Endothelial cell of umbilical vein (primary cell): ENCODE data around the gene RNF150. TPM values are rescaled to one million over a fixed set of nuclear protein-coding genes. Genes with fewer than 3 reads are reported as not detected.

Experiments
- BruUV-seq: library from RNA; stranded (reverse); fragments of 400-500 nt; replicated peaks from 2 replicates; lab custom pipeline; 2021; lab: Mats Ljungman, UMichigan
- CTCF ChIA-PET: fragments of 300-600, 350-600 bp; sonication (Branson Sonifier 250); formaldehyde crosslinking; loops from one replicate; lab custom pipeline; 2021; ENCODE audit warnings: antibody characterized with exemption, inconsistent platforms; lab: Charles Lee
- POLR2A ChIA-PET: fragments of 300-600, 350-600 bp; sonication (Branson Sonifier 250); formaldehyde crosslinking; loops from one replicate; lab custom pipeline; 2021; ENCODE audit warnings: antibody characterized with exemption, inconsistent platforms; lab: Charles Lee
- DNase-seq: peaks from one replicate; pipeline ENCODE4 v3.0.0-alpha.2; 2011; ENCODE audit warnings: low read depth, low spot score
- FAIRE-seq: peaks from 2 replicates; lab custom pipeline; 2011; peaks lifted over from hg19 to GRCh38; lab: Jason Lieb, UNC
- H2AFZ ChIP-seq: 2 replicates; pipeline ENCODE4 v1.6.0; 2012; ENCODE audit warnings: low read depth, low read length, control low read depth, inconsistent platforms
- H3K27ac ChIP-seq: 2 replicates; pipeline ENCODE4 v1.5.1; 2011; ENCODE audit warnings: low read depth, mild to moderate bottlenecking, control low read depth, low read length, moderate library complexity; ENCODE audit not compliant: insufficient read depth
- H3K27me3 ChIP-seq, 2 experiments: 2 replicates each; pipeline versions ENCODE4 v1.6.0 to v1.6.1; 2011; ENCODE audit warnings: low read length in 2 of 2, mixed read lengths in 1 of 2; ENCODE audit not compliant: control insufficient read depth in 2 of 2, insufficient read depth in 2 of 2
- H3K36me3 ChIP-seq, 2 experiments: 2 replicates in 1 of 2; 3 replicates in 1 of 2; pipeline ENCODE4 v1.5.1; 2011; ENCODE audit warnings: low read length in 2 of 2, mild to moderate bottlenecking in 1 of 2, moderate library complexity in 1 of 2; ENCODE audit not compliant: control insufficient read depth in 2 of 2, insufficient read depth in 2 of 2; ENCODE audit errors: extremely low read depth in 1 of 2
- H3K4me1 ChIP-seq: 3 replicates; pipeline ENCODE4 v1.5.1; 2011; ENCODE audit warnings: mild to moderate bottlenecking, low read length; ENCODE audit not compliant: control insufficient read depth, insufficient read depth; ENCODE audit errors: extremely low read depth
- H3K4me2 ChIP-seq: 2 replicates; pipeline ENCODE4 v1.6.1; 2011; ENCODE audit warnings: low read length, control low read depth, mixed read lengths; ENCODE audit not compliant: insufficient read depth
- H3K4me3 ChIP-seq, 3 experiments: fragments of 200-600 bp in 1 of 3; sonication (generic), shearing (Covaris generic) in 1 of 3; replicated peaks in 1 of 3; 2 replicates each; pipeline ENCODE4 v1.5.1; 2011 to 2016; ENCODE audit warnings: control low read depth in 3 of 3, low read length in 3 of 3, mild to moderate bottlenecking in 2 of 3, inconsistent platforms in 1 of 3, low read depth in 1 of 3, moderate library complexity in 1 of 3; ENCODE audit not compliant: insufficient read depth in 1 of 3
- H3K79me2 ChIP-seq: 2 replicates; pipeline ENCODE4 v1.6.0; 2012; ENCODE audit warnings: low read length, inconsistent platforms; ENCODE audit not compliant: control insufficient read depth, insufficient read depth
- H3K9ac ChIP-seq: replicated peaks from 2 replicates; pipeline ENCODE3; 2011; ENCODE audit warnings: low read length, control low read depth; ENCODE audit not compliant: insufficient read depth; ENCODE audit errors: extremely low read depth
- H3K9me1 ChIP-seq: replicated peaks from 3 replicates; pipeline ENCODE4 v1.6.0; 2011; ENCODE audit warnings: mild to moderate bottlenecking, low read length; ENCODE audit not compliant: control insufficient read depth, insufficient read depth; ENCODE audit errors: extremely low read depth
- H3K9me3 ChIP-seq: replicated peaks from 2 replicates; pipeline ENCODE4 v1.5.1; 2012; ENCODE audit warnings: low read length, inconsistent platforms; ENCODE audit not compliant: control insufficient read depth, insufficient read depth
- H4K20me1 ChIP-seq: replicated peaks from 2 replicates; pipeline ENCODE3; 2011; ENCODE audit warnings: mild to moderate bottlenecking, low read length; ENCODE audit not compliant: control insufficient read depth, insufficient read depth; ENCODE audit errors: extremely low read depth
- EZH2 ChIP-seq: IDR thresholded peaks from 2 replicates; pipeline ENCODE4 v1.6.1; 2012; ENCODE audit warnings: borderline replicate concordance, low read depth, mild to moderate bottlenecking, moderate library complexity, low read length, inconsistent platforms; ENCODE audit not compliant: severe bottlenecking
- GATA2 ChIP-seq: IDR thresholded peaks from 2 replicates; pipeline ENCODE4 v1.7.0; 2011; ENCODE audit warnings: low read depth, mild to moderate bottlenecking, moderate library complexity, mixed read lengths, low read length; ENCODE audit not compliant: insufficient read length, insufficient read depth
- JUN ChIP-seq: IDR thresholded peaks from 2 replicates; pipeline ENCODE4 v1.6.1; 2011; ENCODE audit warnings: borderline replicate concordance, low read depth; ENCODE audit not compliant: insufficient read length, insufficient read depth
- POLR2A ChIP-seq: IDR thresholded peaks from 2 replicates; pipeline ENCODE4 v1.6.1; 2012; ENCODE audit warnings: low read depth, mild to moderate bottlenecking, control low read depth, low read length
- dilution Hi-C: fragments of 300-500 bp; cut with MboI; formaldehyde crosslinking; loops from one replicate; pipeline ENCODE4 v1.15.0; 2019; ENCODE audit warnings: low sequenced_read_pairs; ENCODE audit not compliant: extremely low pct_ligation_motif_present
- intact Hi-C: fragments of 100-400 bp; cut with micrococcal nuclease; formaldehyde crosslinking; loops from one replicate; pipeline ENCODE4 v1.10.0; 2022
- polyA plus RNA-seq, 4 experiments: library from polyadenylated mRNA; depleted of rRNA in 3 of 4; stranded (reverse) in 3 of 4; unstranded in 1 of 4; fragments of >200 nt; gene quantifications; 2 replicates each; pipeline versions ENCODE4 v1.2.1 to v1.2.3, GENCODE V29; 2011 to 2012; ENCODE audit warnings: missing spikeins in 1 of 4
- total RNA-seq: library from RNA; stranded (reverse); gene quantifications from 2 replicates; pipeline ENCODE4 v1.2.3, GENCODE V29; 2021
- TF ChIP-seq, protein P1 (sequence below), 2 donors: IDR thresholded peaks; 1 replicate in 1 of 2; 2 replicates in 1 of 2; pipeline ENCODE4 v1.5.1; 2011; ENCODE audit warnings: low read length in 2 of 2, mild to moderate bottlenecking in 2 of 2, moderate library complexity in 2 of 2, control low read depth in 1 of 2, inconsistent platforms in 1 of 2, low read depth in 1 of 2; ENCODE audit not compliant: insufficient read depth in 1 of 2; ENCODE audit errors: extremely low read depth in 1 of 2

Gene RNF150
- total and polyA plus RNA-seq, 2 donors (not counting 3 experiments of a cell fraction or from before 2014, with no cell fraction given) = 0.33 to 0.35 TPM

DNA sequence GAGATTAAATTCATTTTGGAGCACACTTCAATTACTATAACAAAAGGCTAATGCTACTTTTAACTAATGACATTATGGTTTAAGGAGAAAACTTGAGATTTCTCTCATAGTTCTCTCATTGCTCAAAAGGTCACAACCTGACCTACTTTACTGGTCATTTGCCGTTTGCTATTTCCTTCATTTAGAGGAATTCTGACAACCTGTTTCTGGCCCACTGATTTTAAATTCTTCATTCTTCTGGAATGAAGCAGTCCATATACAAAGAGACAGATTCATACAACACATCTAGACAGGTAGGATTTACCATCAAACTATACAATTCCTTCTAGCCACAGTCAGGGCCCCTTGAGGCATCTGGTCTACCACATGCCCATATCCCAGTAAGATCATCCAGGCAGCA is 14.2 kb downstream of the RNF150 start:
- ChIA-PET CTCF (no interaction called here), POLR2A (no interaction called here)
- FAIRE-seq (no peak), DNase-seq (no peak)
- Histone ChIP-seq H2AFZ (no peak overlapping the region), H3K9ac (no peak overlapping the region), H3K27ac (no peak overlapping the region), H3K4me3 (no peak overlapping the region), H3K36me3 (no peaks in the 10 kb centered on the region), H3K9me1 (no peaks in the 10 kb centered on the region), H3K27me3 (peaks cover 0 to 2% of the 10 kb centered on the region in 2 experiments), H4K20me1 (no peaks in the 10 kb centered on the region), H3K4me1 (no peaks in the 10 kb centered on the region), H3K79me2 (no peaks in the 10 kb centered on the region), H3K4me2 (no peak overlapping the region), H3K9me3 (no peaks in the 10 kb centered on the region)
- intact Hi-C loops = no loop called here
- TF ChIP-seq POLR2A (no peak), GATA2 (no peak), EZH2 (no peak)
- no TSS peak for BruUV-seq
- dilution Hi-C loops = no loop called here

DNA sequence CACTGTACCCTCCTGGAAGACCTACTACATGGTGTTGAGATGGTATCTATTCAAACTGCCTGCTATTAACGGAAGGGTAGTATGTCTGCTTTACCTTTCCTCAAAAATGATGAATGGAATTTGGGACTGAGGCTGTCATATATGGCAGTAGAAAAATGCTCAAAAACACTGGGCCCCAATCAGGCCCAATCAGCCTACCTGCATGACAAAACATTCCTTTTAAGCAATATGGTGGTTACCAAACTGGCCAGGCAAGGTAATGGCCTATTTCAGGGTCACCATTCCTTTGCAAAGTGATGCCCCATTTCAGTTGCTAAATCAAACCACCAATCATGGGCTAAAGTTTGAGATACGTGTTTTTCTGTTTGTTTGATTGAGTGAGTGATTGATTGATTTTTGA is 14.9 kb downstream of the RNF150 start:
- Histone ChIP-seq H3K4me3 (no peak overlapping the region), H3K9me3 (no peaks in the 10 kb centered on the region), H3K4me2 (no peak overlapping the region), H3K27me3 (peaks cover 0 to 2% of the 10 kb centered on the region in 2 experiments), H3K36me3 (no peaks in the 10 kb centered on the region), H2AFZ (no peak overlapping the region), H3K9me1 (no peaks in the 10 kb centered on the region), H3K4me1 (no peaks in the 10 kb centered on the region), H3K9ac (no peak overlapping the region), H3K27ac (no peak overlapping the region), H4K20me1 (no peaks in the 10 kb centered on the region), H3K79me2 (no peaks in the 10 kb centered on the region)
- no peak for FAIRE-seq
- no peak for TF ChIP-seq JUN
- TF ChIP-seq, protein P1, sequence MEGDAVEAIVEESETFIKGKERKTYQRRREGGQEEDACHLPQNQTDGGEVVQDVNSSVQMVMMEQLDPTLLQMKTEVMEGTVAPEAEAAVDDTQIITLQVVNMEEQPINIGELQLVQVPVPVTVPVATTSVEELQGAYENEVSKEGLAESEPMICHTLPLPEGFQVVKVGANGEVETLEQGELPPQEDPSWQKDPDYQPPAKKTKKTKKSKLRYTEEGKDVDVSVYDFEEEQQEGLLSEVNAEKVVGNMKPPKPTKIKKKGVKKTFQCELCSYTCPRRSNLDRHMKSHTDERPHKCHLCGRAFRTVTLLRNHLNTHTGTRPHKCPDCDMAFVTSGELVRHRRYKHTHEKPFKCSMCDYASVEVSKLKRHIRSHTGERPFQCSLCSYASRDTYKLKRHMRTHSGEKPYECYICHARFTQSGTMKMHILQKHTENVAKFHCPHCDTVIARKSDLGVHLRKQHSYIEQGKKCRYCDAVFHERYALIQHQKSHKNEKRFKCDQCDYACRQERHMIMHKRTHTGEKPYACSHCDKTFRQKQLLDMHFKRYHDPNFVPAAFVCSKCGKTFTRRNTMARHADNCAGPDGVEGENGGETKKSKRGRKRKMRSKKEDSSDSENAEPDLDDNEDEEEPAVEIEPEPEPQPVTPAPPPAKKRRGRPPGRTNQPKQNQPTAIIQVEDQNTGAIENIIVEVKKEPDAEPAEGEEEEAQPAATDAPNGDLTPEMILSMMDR (IDR thresholded peaks at IDR 0.05; ENCODE audit: extremely low read depth in 1 of 2, insufficient read depth in 1 of 2, low read depth in 1 of 2, low read length in 2 of 2) = no peak
- POLR2A ChIA-PET = no interaction called here
- intact Hi-C loops (no loop called here), dilution Hi-C loops (no loop called here)
- no TSS peak for BruUV-seq
- CTCF ChIA-PET = no interaction called here
- no peak for DNase-seq
